IPS-18c (cell line): ENCODE results near the gene UBB.

Experiments
- H3K4me3 ChIP-seq: 2 replicates; pipeline ENCODE4 v1.7.0; 2013; ENCODE audit warnings: low read depth, mild to moderate bottlenecking, low read length, moderate library complexity; ENCODE audit not compliant: insufficient read depth
- H3K9me3 ChIP-seq: one replicate; pipeline ENCODE4 v1.6.1; 2013; ENCODE audit warnings: mild to moderate bottlenecking, low read length, moderate library complexity; ENCODE audit not compliant: control insufficient read depth, insufficient read depth

Gene UBB

DNA sequence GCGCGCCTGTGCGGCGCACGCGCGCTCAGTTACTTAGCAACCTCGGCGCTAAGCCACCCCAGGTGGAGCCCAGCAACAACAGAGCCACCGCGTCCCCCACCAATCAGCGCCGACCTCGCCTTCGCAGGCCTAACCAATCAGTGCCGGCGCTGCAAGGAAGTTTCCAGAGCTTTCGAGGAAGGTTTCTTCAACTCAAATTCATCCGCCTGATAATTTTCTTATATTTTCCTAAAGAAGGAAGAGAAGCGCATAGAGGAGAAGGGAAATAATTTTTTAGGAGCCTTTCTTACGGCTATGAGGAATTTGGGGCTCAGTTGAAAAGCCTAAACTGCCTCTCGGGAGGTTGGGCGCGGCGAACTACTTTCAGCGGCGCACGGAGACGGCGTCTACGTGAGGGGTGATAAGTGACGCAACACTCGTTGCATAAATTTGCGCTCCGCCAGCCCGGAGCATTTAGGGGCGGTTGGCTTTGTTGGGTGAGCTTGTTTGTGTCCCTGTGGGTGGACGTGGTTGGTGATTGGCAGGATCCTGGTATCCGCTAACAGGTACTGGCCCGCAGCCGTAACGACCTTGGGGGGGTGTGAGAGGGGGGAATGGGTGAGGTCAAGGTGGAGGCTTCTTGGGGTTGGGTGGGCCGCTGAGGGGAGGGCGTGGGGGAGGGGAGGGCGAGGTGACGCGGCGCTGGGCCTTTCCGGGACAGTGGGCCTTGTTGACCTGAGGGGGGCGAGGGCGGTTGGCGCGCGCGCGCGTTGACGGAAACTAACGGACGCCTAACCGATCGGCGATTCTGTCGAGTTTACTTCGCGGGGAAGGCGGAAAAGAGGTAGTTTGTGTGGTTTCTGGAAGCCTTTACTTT lies at the start of gene UBB:
TSS of gene UBB (plus strand) at position 452 of the 856 bp plus-strand sequence. CDS start 817 bp downstream, outside the sequence.
- H3K9me3 ChIP-seq: peaks cover 2% of the 10 kb centered on the region
- peak within 1 kb of the TSS; percentile 94 for H3K4me3 ChIP-seq

DNA sequence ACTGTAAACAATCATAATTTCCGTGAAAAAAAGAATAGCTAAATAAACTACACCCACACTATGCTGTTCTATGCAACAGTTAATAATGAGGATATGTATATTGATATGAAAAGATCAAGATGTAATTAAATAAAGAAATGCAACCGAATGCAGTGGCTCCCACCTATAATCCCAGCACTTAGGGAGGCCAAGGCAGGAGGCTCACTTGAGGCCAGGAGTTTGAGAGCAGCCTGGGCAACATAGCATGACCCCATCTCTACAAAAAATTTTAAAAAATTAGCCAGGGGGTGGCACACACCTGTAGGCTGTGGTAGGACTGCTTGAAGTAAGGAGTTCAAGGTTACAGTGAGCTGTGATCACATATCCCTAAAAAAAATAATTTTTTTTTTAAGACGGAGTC lies 42.5 kb upstream of the UBB start:
- Histone ChIP-seq H3K4me3 (no peak overlapping the region), H3K9me3 (no peaks in the 10 kb centered on the region)

DNA sequence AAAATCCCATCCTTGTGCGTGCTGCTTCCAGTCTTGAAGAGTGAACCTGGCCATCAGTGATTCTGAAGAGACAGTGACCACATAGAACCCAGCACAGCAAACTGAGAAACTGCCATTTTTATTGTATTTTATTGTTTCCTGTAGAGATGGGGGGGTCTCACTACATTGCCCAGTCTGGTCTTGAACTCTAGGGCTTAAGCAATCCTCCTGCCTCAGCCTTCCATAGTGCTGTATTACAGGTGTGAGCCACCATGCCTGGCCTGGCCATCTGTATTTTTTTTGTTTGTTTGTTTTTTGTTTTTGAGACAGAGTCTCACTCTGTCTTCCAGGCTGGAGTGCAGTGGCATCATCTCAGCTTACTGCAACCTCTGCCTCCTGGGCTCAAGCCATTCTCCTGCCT lies 41.5 kb upstream of the UBB start:
- Histone ChIP-seq H3K9me3 (no peaks in the 10 kb centered on the region), H3K4me3 (no peak overlapping the region)

DNA sequence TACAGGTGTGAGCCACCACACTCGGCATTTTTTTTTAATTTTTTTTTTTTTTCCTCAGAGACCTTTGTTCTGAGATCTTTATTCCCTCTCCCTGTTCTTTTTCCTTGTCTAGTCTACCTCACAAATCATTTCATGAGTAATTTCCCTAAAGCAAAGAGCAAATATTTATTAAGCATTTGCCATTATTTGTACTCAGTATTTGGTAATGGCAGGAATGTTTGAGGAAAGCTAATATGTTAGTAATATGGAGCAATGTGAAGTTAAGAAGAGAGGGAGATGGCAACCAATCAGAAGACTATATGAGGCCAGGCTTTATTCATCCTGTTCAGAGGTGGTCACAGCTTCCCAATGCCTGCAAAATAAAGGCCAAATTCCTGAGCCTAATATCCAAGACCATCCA lies 40.9 kb upstream of the UBB start:
- Histone ChIP-seq H3K9me3 (no peaks in the 10 kb centered on the region), H3K4me3 (no peak overlapping the region)

DNA sequence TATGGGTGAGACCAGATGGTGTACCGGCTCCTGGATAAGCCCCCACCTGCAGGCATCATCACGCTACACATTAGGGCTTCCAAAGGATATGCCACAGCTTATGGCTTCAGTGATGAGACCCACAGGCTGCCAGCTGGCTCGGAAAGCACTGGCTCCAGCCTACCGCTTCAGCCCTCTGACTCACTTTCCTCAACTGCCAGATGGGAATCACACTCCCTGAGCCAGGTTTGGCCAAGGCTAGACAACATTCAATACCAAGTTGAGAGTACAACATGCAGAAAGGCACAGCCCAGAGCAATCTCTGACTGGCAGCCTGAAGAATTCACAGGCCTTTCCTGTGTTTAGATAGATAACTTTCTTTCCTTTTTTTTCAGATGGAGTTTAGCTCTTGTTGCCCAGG lies 37.9 kb upstream of the UBB start:
- H3K4me3 ChIP-seq: no peak overlapping the region
- no peaks in the 10 kb centered on the region for H3K9me3 ChIP-seq

DNA sequence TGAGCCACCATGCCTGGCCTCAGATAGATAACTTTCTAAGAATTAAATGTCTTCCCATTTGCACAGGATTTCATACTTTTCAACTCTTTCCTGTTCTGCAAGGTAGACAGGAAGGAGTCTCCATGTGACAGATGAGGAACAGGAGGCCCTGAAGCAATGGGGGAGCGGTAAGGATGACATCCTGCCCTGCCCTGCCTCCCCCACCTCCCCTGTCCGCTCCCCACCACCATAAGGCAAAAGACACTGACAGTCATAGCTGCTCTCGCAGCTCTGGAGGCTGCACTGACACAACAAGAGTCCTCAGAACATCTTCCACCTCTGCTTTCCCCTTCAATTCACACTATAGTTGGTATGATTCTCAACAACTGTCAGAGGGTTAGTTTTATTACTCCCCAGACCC lies 37.3 kb upstream of the UBB start:
- no peaks in the 10 kb centered on the region for H3K9me3 ChIP-seq
- H3K4me3 ChIP-seq: no peak overlapping the region

DNA sequence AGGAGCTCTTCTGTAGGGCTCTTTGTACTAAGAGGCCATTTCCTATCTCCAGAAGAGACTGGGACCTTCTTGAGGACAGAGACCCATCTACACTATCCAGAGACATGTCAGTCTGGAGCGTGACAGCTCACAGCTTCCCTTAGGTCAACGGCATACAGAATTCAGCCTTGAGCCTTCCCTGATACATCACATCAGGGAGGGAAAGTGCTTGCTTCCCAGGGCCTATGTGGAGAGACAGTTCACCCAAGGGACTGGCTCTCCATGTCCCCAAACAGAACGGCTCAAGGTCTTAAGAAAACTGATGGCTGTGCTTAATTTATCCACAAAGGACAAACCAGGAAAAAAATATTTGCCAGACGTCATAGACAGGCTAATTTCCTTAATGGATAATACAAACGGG lies 35.3 kb upstream of the UBB start:
- H3K9me3 ChIP-seq: no peaks in the 10 kb centered on the region
- no peak overlapping the region for H3K4me3 ChIP-seq

DNA sequence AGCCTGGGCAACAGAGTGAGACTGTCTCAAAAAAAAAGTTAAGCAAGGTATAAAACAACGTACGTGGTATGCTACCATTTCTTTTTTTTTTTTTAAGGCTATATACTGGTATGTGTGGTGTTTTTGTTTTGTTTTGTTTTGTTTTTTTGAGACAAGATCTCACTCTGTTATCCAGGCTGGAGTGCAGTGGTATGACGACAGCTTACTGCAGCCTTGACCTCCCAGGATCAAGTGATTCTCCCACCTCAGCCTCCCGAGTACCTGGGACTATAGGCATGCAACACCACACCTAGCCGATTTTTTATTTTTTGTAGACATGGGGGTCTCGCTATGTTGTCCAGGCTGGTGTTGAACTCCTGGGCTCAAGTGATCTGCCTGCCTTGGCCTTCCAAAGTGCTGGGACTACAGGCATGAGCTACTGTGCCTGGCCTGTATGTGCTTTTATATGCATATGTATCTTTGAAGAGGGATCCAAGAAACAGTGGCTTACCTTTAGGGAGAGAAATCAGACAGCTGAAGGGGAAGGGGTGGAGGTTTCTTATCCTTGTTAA lies 34.1 kb upstream of the UBB start:
- Histone ChIP-seq H3K9me3 (no peaks in the 10 kb centered on the region), H3K4me3 (no peak overlapping the region)

DNA sequence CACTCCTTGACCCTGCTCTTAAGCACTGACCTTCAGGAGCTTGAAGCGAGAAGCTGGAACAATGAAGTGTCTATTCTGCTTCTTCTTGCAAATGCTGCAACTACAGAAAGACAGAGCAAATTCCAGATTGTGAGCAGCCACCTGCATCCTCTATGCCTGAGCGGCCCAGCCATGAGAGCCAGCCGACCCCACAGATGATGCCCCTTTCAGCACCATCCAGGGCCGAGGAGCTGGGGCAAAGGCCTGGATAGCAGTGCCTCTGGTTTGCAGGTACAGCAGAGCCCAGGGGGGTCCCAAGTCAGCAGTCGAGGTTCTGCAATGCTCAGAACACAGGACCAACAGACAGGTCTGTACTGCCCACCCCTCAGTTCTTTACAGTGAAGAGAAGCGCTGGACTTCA lies 32.3 kb upstream of the UBB start:
- Histone ChIP-seq H3K4me3 (no peak overlapping the region), H3K9me3 (no peaks in the 10 kb centered on the region)

DNA sequence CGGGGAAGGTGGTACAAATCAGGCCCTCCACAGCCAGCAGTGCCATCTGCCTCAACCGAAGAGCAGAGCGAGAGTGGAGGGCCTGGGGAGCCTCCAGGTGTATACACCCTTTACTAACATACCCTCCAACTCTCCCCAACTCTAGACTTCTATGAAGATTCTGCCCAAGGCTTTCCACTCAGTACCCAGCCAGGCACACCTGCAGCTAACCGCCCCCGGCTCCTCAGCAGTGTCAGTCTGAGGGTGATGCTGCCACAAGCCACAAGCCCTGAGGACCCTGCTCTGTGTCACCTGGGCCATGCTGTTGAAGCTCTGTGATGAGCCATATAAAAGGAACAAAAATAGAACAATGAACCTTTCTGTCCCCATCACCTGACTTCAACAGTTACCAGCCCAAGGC lies 31.5 kb upstream of the UBB start:
- Histone ChIP-seq H3K9me3 (no peaks in the 10 kb centered on the region), H3K4me3 (no peak overlapping the region)

DNA sequence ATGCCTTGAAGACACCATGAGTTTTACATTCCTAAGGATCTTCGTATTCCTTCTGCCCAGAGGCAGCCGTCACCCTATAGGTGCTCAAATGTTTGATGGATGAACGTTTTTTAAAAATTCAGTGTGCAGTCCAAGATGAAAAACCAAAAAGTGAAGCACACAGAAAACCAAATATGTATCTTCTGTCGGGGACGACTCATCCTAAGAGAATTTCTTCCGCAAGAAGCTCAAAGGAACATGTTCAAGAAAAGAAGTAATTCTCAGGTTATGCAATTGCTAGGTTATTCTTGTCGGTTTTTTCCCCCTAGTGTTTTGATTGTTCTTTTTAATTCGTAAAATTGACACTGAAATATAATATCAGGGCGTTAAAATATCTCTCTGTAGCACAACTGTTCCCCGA lies 29.1 kb upstream of the UBB start:
- Histone ChIP-seq H3K4me3 (peak overlapping the region; percentile 82), H3K9me3 (no peaks in the 10 kb centered on the region)

DNA sequence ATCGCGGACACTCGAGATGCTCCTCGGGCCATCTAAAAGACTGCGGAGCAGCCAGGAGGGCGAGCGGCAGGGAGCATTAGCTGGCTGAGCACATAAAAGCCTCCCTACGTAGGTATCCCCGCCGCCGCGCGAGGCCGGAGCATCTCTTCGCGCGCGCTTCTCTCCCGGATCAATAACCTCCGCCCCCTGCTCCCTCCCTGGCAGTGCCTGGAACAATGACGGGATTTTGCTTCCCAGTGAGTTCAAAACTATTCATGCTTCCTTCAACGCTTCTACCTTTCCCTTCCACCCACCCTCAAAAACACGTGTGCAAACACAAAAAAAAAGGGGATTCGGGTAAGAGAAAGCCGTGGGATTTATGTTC lies 28.6 kb upstream of the UBB start:
- peak overlapping the region; percentile 82 for H3K4me3 ChIP-seq

DNA sequence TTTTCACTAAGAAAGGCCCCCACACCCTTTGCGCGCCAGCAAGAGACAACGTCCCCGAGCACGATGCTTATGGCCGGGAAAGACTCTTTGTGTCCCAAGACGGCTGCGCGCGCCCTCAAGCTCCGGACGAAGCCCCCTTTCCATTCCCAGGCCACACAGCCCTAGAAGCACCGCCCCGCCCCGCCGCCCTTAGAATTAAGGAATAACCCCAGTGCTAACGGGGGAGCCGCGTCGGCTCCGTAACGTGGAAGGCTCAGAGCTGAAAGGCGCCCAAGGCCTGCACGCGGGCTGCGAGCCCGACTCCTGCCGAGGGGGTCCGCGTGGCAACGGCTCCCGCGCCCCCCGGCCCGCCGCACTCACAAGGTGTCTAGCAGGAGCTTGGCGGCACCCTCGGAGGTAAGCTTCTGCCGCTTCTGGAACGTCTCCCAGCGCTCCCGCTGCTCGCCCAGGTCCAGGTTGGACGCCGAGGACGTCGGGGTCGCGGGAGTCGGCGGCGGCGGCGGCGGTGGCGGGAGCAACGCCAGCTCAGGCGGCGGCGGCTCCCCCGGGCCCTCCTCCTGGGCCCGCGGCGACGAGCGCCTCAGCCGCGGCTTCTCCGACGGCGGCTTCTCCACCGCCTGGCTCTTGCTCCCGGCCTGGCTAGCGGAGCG lies 28.1 kb upstream of the UBB start:
- Histone ChIP-seq H3K4me3 (peak overlapping the region; percentile 82), H3K9me3 (no peaks in the 10 kb centered on the region)

More for the DNA sequence above, 28.6 kb upstream of the UBB start:
- no peaks in the 10 kb centered on the region for H3K9me3 ChIP-seq

DNA sequence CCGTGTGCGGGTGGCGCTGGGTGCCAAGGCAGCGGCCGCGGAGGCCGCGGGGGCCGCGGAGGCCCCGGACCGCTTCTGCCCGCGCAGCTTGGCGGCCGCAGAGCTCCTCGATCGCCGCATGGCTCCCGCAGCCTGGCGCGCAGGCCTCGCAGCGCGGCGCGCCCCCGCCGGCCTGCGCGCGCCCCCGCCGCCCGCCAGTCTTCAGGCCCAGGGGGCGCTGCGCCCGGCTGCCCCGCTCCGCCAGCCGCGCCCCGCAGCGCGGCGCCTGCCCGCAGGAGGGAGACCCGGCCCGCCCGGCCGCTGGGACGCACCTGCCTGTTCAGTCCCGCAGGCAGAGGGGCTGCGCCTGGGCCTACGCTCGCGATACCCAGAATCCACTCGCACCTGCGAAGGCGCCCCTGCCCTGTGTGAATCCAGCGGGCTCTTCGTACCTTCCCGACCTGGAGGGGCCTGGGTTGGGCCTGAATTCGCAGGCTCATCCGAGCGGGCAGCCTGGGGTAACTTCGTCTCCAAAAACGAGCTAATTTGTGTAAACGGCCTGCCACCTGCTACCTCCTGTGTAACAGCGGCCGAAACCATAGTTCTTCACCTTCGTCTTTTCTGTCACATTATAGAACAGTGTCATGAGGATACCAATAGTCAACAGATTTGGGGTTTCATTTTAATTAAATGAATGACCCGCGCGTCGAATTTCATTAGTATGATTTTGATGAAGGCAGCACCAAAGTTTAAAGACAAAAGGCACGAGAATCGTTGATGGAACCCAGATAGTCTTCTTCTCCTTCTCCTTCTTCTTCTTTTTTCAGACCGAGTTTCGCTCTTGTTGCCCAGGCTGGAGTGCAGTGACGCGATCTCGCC lies 27.3 kb upstream of the UBB start, which contains the start of gene CENPV:
TSS of gene CENPV (minus strand) at position 153 of the 858 bp plus-strand sequence. CDS start at position 120, 33 bp downstream.
- Histone ChIP-seq H3K9me3 (no peaks in the 10 kb centered on the region), H3K4me3 (peak within 1 kb of the TSS; percentile 82)

DNA sequence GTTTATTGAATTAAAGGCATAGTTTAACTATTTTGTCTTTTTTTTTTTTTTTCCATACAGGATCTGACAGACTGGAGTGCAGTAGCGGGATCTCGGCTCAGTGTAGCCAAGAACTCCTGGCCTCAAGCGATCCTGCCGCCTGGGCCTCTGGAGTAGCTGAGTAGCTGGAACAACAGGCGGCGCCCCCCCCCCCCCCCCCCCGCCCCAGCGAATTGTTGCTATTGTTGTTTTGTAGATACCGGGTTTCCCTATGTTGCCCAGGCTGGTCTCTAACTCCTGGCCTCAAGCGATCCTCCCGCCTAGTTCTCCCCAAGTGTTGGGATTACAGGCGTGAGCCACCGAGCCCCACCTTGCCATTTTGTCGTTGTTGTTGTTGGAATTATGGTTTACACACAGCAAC lies 26.3 kb upstream of the UBB start:
- H3K4me3 ChIP-seq: no peak overlapping the region
- H3K9me3 ChIP-seq: no peaks in the 10 kb centered on the region

DNA sequence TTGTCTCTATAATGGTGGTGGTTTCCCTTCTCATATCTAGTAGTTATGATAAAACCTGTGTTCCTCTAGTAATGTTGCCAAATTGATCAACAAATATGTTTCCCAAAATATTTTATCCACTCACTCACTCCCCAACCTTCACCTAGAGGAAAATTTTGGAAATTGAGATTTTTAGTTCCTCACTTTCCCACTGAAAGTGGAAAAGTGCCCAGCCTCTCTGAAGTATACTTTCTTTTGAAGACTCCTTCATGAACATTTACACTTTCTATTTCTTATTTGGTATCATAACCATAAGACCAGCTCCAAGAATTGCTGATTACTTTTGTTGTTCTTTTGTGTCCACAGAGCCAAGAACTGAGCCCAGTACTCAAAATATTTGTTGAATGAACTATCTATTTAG lies 22.5 kb upstream of the UBB start:
- H3K4me3 ChIP-seq: no peak overlapping the region
- H3K9me3 ChIP-seq: no peaks in the 10 kb centered on the region

DNA sequence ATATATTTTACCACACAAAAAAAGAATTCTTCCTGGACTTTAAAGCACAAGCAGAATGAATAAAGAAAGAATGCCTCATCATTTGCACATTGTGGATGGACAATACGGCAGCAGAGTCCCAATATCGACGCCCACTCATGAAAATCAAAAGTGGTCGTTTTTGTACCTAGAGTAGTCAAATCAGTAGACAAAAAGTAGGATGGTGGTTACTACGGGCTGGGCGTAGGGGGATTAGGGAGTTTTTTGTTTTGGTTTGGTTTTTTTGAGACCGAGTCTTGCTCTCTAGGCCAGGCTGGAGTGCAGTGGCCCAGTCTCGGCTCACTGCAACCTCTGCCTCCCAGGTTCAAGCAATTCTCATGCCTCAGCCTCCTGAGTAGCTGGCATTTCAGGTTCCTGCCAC lies 19.0 kb upstream of the UBB start:
- Histone ChIP-seq H3K9me3 (no peaks in the 10 kb centered on the region), H3K4me3 (no peak overlapping the region)
